Activated naive CD4-positive, alpha-beta T cell treated with anti-CD3 and anti-CD28 coated beads, Interleukin-2, amount 10 ng/mL, durations not matched to agents 7 days and 5 days (primary cell): ENCODE measurements around the gene GOLGA5.
"Not testable (repeated sequence)": the region's sequence is repeated elsewhere in the genome, so short reads cannot be mapped to it uniquely, and the experiment has no call there.

ENCODE experiments used
- CTCF ChIA-PET: fragments of 350-600 bp; sonication (Branson Sonifier 250); formaldehyde crosslinking; loops from one replicate; lab custom pipeline; 2021; ENCODE audit warnings: antibody characterized with exemption; lab: Charles Lee
- DNase-seq: peaks from one replicate; pipeline ENCODE4 v3.0.0-alpha.2; 2020
- H3K27ac Mint-ChIP-seq: one replicate; pipeline ENCODE4 v1.8.0; 2021; ENCODE audit warnings: mild to moderate bottlenecking, moderate library complexity, mixed read lengths
- H3K27me3 Mint-ChIP-seq: one replicate; pipeline ENCODE4 v1.8.0; 2021; ENCODE audit warnings: mild to moderate bottlenecking, mixed read lengths
- H3K36me3 Mint-ChIP-seq: one replicate; pipeline ENCODE4 v1.8.0; 2021; ENCODE audit warnings: mixed read lengths
- H3K4me1 Mint-ChIP-seq: one replicate; pipeline ENCODE4 v1.8.0; 2021; ENCODE audit warnings: mixed read lengths
- H3K4me3 Mint-ChIP-seq: one replicate; pipeline ENCODE4 v1.8.0; 2021; ENCODE audit warnings: mild to moderate bottlenecking, moderate library complexity, mixed read lengths
- H3K9me3 Mint-ChIP-seq: one replicate; pipeline ENCODE4 v1.8.0; 2021; ENCODE audit warnings: mixed read lengths

Gene GOLGA5

GRCh38 chr14:92789457-92790089 lies 4.5 kb upstream of the GOLGA5 start:
- Mint-ChIP-seq H3K27me3 (peaks cover 15% of the 10 kb centered on the region), H3K9me3 (peaks cover 29% of the 10 kb centered on the region), H3K4me1 (peaks cover 17% of the 10 kb centered on the region), H3K4me3 (no peak overlapping the region), H3K27ac (no peak overlapping the region), H3K36me3 (peaks cover 18% of the 10 kb centered on the region)
- CTCF ChIA-PET = interaction anchor here (1.2 to 2.0 kb wide), 2 partner anchors 75 to 77 kb away, joined by 3 to 5 read pairs; no protein-coding TSS in a partner anchor
- DNase-seq = no peak

GRCh38 chr14:92792885-92793284 lies 1.2 kb upstream of the GOLGA5 start:
- no peak for DNase-seq
- Mint-ChIP-seq H3K27ac (peak overlapping the region; percentile 90), H3K4me1 (peaks cover 36% of the 10 kb centered on the region), H3K4me3 (no peak overlapping the region), H3K36me3 (peaks cover 28% of the 10 kb centered on the region), H3K9me3 (peaks cover 29% of the 10 kb centered on the region), H3K27me3 (peaks cover 15% of the 10 kb centered on the region)
- CTCF ChIA-PET = interaction anchor here (0.6 to 1.0 kb wide), 3 partner anchors 10 to 80 kb away, joined by 3 to 4 read pairs (median 3); no protein-coding TSS in a partner anchor

GRCh38 chr14:92794547-92794941 lies 439 bp downstream of the GOLGA5 start:
- peaks cover 40% of the 10 kb centered on the region for H3K4me1 Mint-ChIP-seq
- H3K36me3 Mint-ChIP-seq = peaks cover 29% of the 10 kb centered on the region
- peaks cover 19% of the 10 kb centered on the region for H3K9me3 Mint-ChIP-seq
- CTCF ChIA-PET = no interaction called here
- peak overlapping the region; percentile 99 for H3K4me3 Mint-ChIP-seq
- H3K27me3 Mint-ChIP-seq = peaks cover 15% of the 10 kb centered on the region
- DNase-seq = no peak
- H3K27ac Mint-ChIP-seq = peak overlapping the region; percentile 90

GRCh38 chr14:92794961-92795360 lies 856 bp downstream of the GOLGA5 start:
- Mint-ChIP-seq H3K4me1 (peaks cover 44% of the 10 kb centered on the region), H3K4me3 (peak overlapping the region; percentile 99), H3K27ac (peak overlapping the region; percentile 90), H3K9me3 (peaks cover 15% of the 10 kb centered on the region), H3K36me3 (peaks cover 30% of the 10 kb centered on the region), H3K27me3 (peaks cover 15% of the 10 kb centered on the region)
- DNase-seq = no peak
- CTCF ChIA-PET = no interaction called here

- DNase-seq = no peak
- H3K9me3 Mint-ChIP-seq = peaks cover 3% of the 10 kb centered on the region
- no peak overlapping the region for H3K4me3 Mint-ChIP-seq
- H3K27me3 Mint-ChIP-seq = no peaks in the 10 kb centered on the region
- CTCF ChIA-PET = interaction anchor here (1.1 kb wide), 1 partner anchor 13 kb away, joined by 3 read pairs; no protein-coding TSS in a partner anchor
- peaks cover 38% of the 10 kb centered on the region for H3K36me3 Mint-ChIP-seq
- peaks cover 62% of the 10 kb centered on the region for H3K4me1 Mint-ChIP-seq
- H3K27ac Mint-ChIP-seq = no peak overlapping the region
Observed at GRCh38 chr14:92797935-92798653, 4.0 kb downstream of the GOLGA5 start.

GRCh38 chr14:92798811-92799210 lies 4.7 kb downstream of the GOLGA5 start:
- Mint-ChIP-seq H3K27ac (no peak overlapping the region), H3K9me3 (no peaks in the 10 kb centered on the region), H3K36me3 (peaks cover 41% of the 10 kb centered on the region), H3K4me3 (no peak overlapping the region), H3K4me1 (peaks cover 57% of the 10 kb centered on the region), H3K27me3 (no peaks in the 10 kb centered on the region)
- CTCF ChIA-PET = no interaction called here
- no peak for DNase-seq

- no peak for DNase-seq
- H3K27me3 Mint-ChIP-seq = no peaks in the 10 kb centered on the region
- H3K36me3 Mint-ChIP-seq = peaks cover 42% of the 10 kb centered on the region
- H3K4me1 Mint-ChIP-seq = peaks cover 57% of the 10 kb centered on the region
- no peak overlapping the region for H3K27ac Mint-ChIP-seq
- no peak overlapping the region for H3K4me3 Mint-ChIP-seq
- H3K9me3 Mint-ChIP-seq = no peaks in the 10 kb centered on the region
- CTCF ChIA-PET = interaction anchor here (0.9 to 1.1 kb wide), 2 partner anchors 79 to 155 kb away, joined by 3 read pairs; no protein-coding TSS in a partner anchor
Observed at GRCh38 chr14:92800012-92800411, 5.9 kb downstream of the GOLGA5 start.

- Mint-ChIP-seq H3K27ac (no peak overlapping the region), H3K4me3 (no peak overlapping the region), H3K27me3 (no peaks in the 10 kb centered on the region), H3K4me1 (peaks cover 54% of the 10 kb centered on the region), H3K36me3 (peaks cover 47% of the 10 kb centered on the region), H3K9me3 (no peaks in the 10 kb centered on the region)
- DNase-seq = no peak
- CTCF ChIA-PET = interaction anchor here (0.9 to 1.1 kb wide), 3 partner anchors 80 to 155 kb away, joined by 3 to 4 read pairs (median 3); no protein-coding TSS in a partner anchor
Observed at GRCh38 chr14:92800525-92800924, 6.4 kb downstream of the GOLGA5 start.

- no peak overlapping the region for H3K4me3 Mint-ChIP-seq
- no peak for DNase-seq
- CTCF ChIA-PET = no interaction called here
- H3K9me3 Mint-ChIP-seq = no peaks in the 10 kb centered on the region
- no peaks in the 10 kb centered on the region for H3K27me3 Mint-ChIP-seq
- H3K36me3 Mint-ChIP-seq = peaks cover 51% of the 10 kb centered on the region
- H3K27ac Mint-ChIP-seq = no peak overlapping the region
- peaks cover 44% of the 10 kb centered on the region for H3K4me1 Mint-ChIP-seq
Observed at GRCh38 chr14:92801917-92802316, 7.8 kb downstream of the GOLGA5 start.

GRCh38 chr14:92802678-92803077 lies 8.6 kb downstream of the GOLGA5 start:
- no peak for DNase-seq
- peaks cover 51% of the 10 kb centered on the region for H3K36me3 Mint-ChIP-seq
- H3K4me1 Mint-ChIP-seq = peaks cover 38% of the 10 kb centered on the region
- H3K27ac Mint-ChIP-seq = no peak overlapping the region
- CTCF ChIA-PET = no interaction called here
- H3K4me3 Mint-ChIP-seq = no peak overlapping the region
- no peaks in the 10 kb centered on the region for H3K9me3 Mint-ChIP-seq
- H3K27me3 Mint-ChIP-seq = no peaks in the 10 kb centered on the region

- H3K4me1 Mint-ChIP-seq = no peaks in the 10 kb centered on the region
- H3K27me3 Mint-ChIP-seq = no peaks in the 10 kb centered on the region
- no peak overlapping the region for H3K27ac Mint-ChIP-seq
- H3K4me3 Mint-ChIP-seq = no peak overlapping the region
- peaks cover 28% of the 10 kb centered on the region for H3K36me3 Mint-ChIP-seq
- CTCF ChIA-PET = no interaction called here
- no peaks in the 10 kb centered on the region for H3K9me3 Mint-ChIP-seq
- no peak for DNase-seq
Observed at GRCh38 chr14:92813201-92813600, 19.1 kb downstream of the GOLGA5 start.

GRCh38 chr14:92819011-92819597 lies 25.0 kb downstream of the GOLGA5 start:
- CTCF ChIA-PET = no interaction called here
- peaks cover 55% of the 10 kb centered on the region for H3K36me3 Mint-ChIP-seq

GRCh38 chr14:92819680-92820535 lies 25.8 kb downstream of the GOLGA5 start:
- CTCF ChIA-PET, H3K9me3 Mint-ChIP-seq, H3K27ac Mint-ChIP-seq, H3K4me1 Mint-ChIP-seq, H3K27me3 Mint-ChIP-seq, DNase-seq, H3K4me3 Mint-ChIP-seq: not testable (repeated sequence)
- peaks cover 58% of the 10 kb centered on the region for H3K36me3 Mint-ChIP-seq

More at GRCh38 chr14:92819011-92819597, 25.0 kb downstream of the GOLGA5 start:
- Mint-ChIP-seq H3K27me3 (no peaks in the 10 kb centered on the region), H3K4me3 (no peak overlapping the region), H3K9me3 (no peaks in the 10 kb centered on the region), H3K4me1 (no peaks in the 10 kb centered on the region), H3K27ac (no peak overlapping the region)
- no peak for DNase-seq

GRCh38 chr14:92820536-92820840 lies 26.4 kb downstream of the GOLGA5 start:
- H3K9me3 Mint-ChIP-seq, CTCF ChIA-PET, H3K4me3 Mint-ChIP-seq, H3K27ac Mint-ChIP-seq, DNase-seq, H3K4me1 Mint-ChIP-seq, H3K27me3 Mint-ChIP-seq: not testable (repeated sequence)
- H3K36me3 Mint-ChIP-seq = peaks cover 57% of the 10 kb centered on the region
